ENCODE results near the gene SLC25A30.
"Not testable (repeated sequence)": the region's sequence is repeated elsewhere in the genome, so short reads cannot be mapped to it uniquely, and the experiment has no call there.

SLC25A30 gene

GRCh38 chr13:45349438-45349837 lies 68.7 kb downstream of the SLC25A30 start:
- Mint-ChIP-seq H3K4me3 (no peak overlapping the region), H3K27me3 (no peaks in the 10 kb centered on the region), H3K36me3 (peaks cover 9% of the 10 kb centered on the region), H3K4me1 (ENCODE audit: low read depth) (peaks cover 5% of the 10 kb centered on the region), H3K9me3 (ENCODE audit: low read depth) (no peaks in the 10 kb centered on the region), H3K27ac (no peak overlapping the region)

- not testable (repeated sequence) for H3K27ac Mint-ChIP-seq; H3K4me3 Mint-ChIP-seq; H3K27me3 Mint-ChIP-seq; H3K9me3 Mint-ChIP-seq (ENCODE audit: low read depth)
- Mint-ChIP-seq H3K36me3 (peaks cover 13% of the 10 kb centered on the region), H3K4me1 (ENCODE audit: low read depth) (peaks cover 25% of the 10 kb centered on the region)
These were observed 74.1 kb downstream of the SLC25A30 start for GRCh38 chr13:45344064-45344463.
